ENCODE measurements around the gene TOP2B.

The TOP2B gene

GRCh38 chr3:25573386-25574171, 91.1 kb downstream of the TOP2B start:
- no peak overlapping the region for H3K9ac ChIP-seq
- TF ChIP-seq CTCF (IDR thresholded peaks at IDR 0.05), result no peak
- no peaks in the 10 kb centered on the region for H3K79me2 ChIP-seq
- no peaks in the 10 kb centered on the region for H3K4me1 ChIP-seq
- no peaks in the 10 kb centered on the region for H3K36me3 ChIP-seq (ENCODE audit: control insufficient read depth, insufficient read depth, low read length)
- no peak overlapping the region for H3K4me2 ChIP-seq (ENCODE audit: low read length)
- no peak overlapping the region for H3K27ac ChIP-seq
- H3K4me3 ChIP-seq (ENCODE audit: low read depth, low read length), result no peak overlapping the region
- no peaks in the 10 kb centered on the region for H3K9me3 ChIP-seq (ENCODE audit: control insufficient read depth, low read length)
- H2AFZ ChIP-seq, result no peak overlapping the region
- H3K27me3 ChIP-seq (ENCODE audit: control insufficient read depth, insufficient read depth, low read length), result no peaks in the 10 kb centered on the region

- TF ChIP-seq CTCF (IDR thresholded peaks at IDR 0.05), result no peak
- no peak overlapping the region for H3K9ac ChIP-seq
- no peak overlapping the region for H3K4me3 ChIP-seq (ENCODE audit: low read depth, low read length)
- H2AFZ ChIP-seq, result no peak overlapping the region
- H3K4me1 ChIP-seq, result no peaks in the 10 kb centered on the region
- no peaks in the 10 kb centered on the region for H3K27me3 ChIP-seq (ENCODE audit: control insufficient read depth, insufficient read depth, low read length)
- H3K27ac ChIP-seq, result no peak overlapping the region
- no peaks in the 10 kb centered on the region for H3K36me3 ChIP-seq (ENCODE audit: control insufficient read depth, insufficient read depth, low read length)
- H3K4me2 ChIP-seq (ENCODE audit: low read length), result no peak overlapping the region
- no peaks in the 10 kb centered on the region for H3K79me2 ChIP-seq
- H3K9me3 ChIP-seq (ENCODE audit: control insufficient read depth, low read length), result no peaks in the 10 kb centered on the region
These were observed 91.8 kb downstream of the TOP2B start for GRCh38 chr3:25572919-25573385.

GRCh38 chr3:25572336-25572735, 92.4 kb downstream of the TOP2B start:
- H3K4me2 ChIP-seq (ENCODE audit: low read length), result no peak overlapping the region
- H3K9ac ChIP-seq, result no peak overlapping the region
- no peaks in the 10 kb centered on the region for H3K9me3 ChIP-seq (ENCODE audit: control insufficient read depth, low read length)
- no peak overlapping the region for H3K4me3 ChIP-seq (ENCODE audit: low read depth, low read length)
- no peak overlapping the region for H2AFZ ChIP-seq
- TF ChIP-seq CTCF (IDR thresholded peaks at IDR 0.05), result no peak
- no peaks in the 10 kb centered on the region for H3K79me2 ChIP-seq
- H3K27ac ChIP-seq, result no peak overlapping the region
- no peaks in the 10 kb centered on the region for H3K27me3 ChIP-seq (ENCODE audit: control insufficient read depth, insufficient read depth, low read length)
- no peaks in the 10 kb centered on the region for H3K4me1 ChIP-seq
- no peaks in the 10 kb centered on the region for H3K36me3 ChIP-seq (ENCODE audit: control insufficient read depth, insufficient read depth, low read length)

- no peaks in the 10 kb centered on the region for H3K9me3 ChIP-seq (ENCODE audit: control insufficient read depth, low read length)
- H3K9ac ChIP-seq, result no peak overlapping the region
- no peak overlapping the region for H3K4me3 ChIP-seq (ENCODE audit: low read depth, low read length)
- H3K4me1 ChIP-seq, result no peaks in the 10 kb centered on the region
- no peak overlapping the region for H3K27ac ChIP-seq
- H3K27me3 ChIP-seq (ENCODE audit: control insufficient read depth, insufficient read depth, low read length), result no peaks in the 10 kb centered on the region
- no peaks in the 10 kb centered on the region for H3K79me2 ChIP-seq
- no peak overlapping the region for H3K4me2 ChIP-seq (ENCODE audit: low read length)
- no peak for TF ChIP-seq CTCF (IDR thresholded peaks at IDR 0.05)
- no peak overlapping the region for H2AFZ ChIP-seq
- H3K36me3 ChIP-seq (ENCODE audit: control insufficient read depth, insufficient read depth, low read length), result no peaks in the 10 kb centered on the region
These were observed 93.4 kb downstream of the TOP2B start for GRCh38 chr3:25571285-25571684.

All from parathyroid adenoma (tissue), 2 donors.